KMS-11 (cell line): ENCODE measurements around the gene NTRK2.
"Not testable (repeated sequence)": the region's sequence is repeated elsewhere in the genome, so short reads cannot be mapped to it uniquely, and the experiment has no call there.

ENCODE experiments used
- H2AFZ ChIP-seq: fragments of 200-600 bp; sonication (generic); 2 replicates; pipeline ENCODE4 v1.6.1; 2016; ENCODE audit warnings: antibody characterized with exemption, mixed run types, low read depth
- H3K27ac ChIP-seq: fragments of 200-600 bp; sonication (generic); 2 replicates; pipeline ENCODE4 v1.6.1; 2016; ENCODE audit warnings: mild to moderate bottlenecking, mixed run types
- H3K27me3 ChIP-seq: fragments of 200-600 bp; sonication (generic); 2 replicates; pipeline ENCODE4 v1.6.1; 2017; ENCODE audit warnings: mild to moderate bottlenecking, low read depth, mixed run types, moderate library complexity; ENCODE audit not compliant: insufficient read depth
- H3K36me3 ChIP-seq: fragments of 200-600 bp; sonication (generic); 2 replicates; pipeline ENCODE4 v1.6.1; 2017; ENCODE audit warnings: mild to moderate bottlenecking, mixed run types; ENCODE audit not compliant: insufficient read depth
- H3K4me1 ChIP-seq: fragments of 200-600 bp; sonication (generic); 2 replicates; pipeline ENCODE4 v1.6.1; 2016; ENCODE audit warnings: mild to moderate bottlenecking, low read depth, mixed run types; ENCODE audit not compliant: poor library complexity, severe bottlenecking
- H3K4me2 ChIP-seq: fragments of 200-600 bp; sonication (generic); 2 replicates; pipeline ENCODE4 v1.7.0; 2016; ENCODE audit warnings: mild to moderate bottlenecking, mixed run types
- H3K4me3 ChIP-seq: fragments of 200-600 bp; sonication (generic); IDR thresholded peaks from 2 replicates; pipeline ENCODE4 v1.6.1; 2017; ENCODE audit warnings: low read depth, low read length, mixed read lengths; ENCODE audit not compliant: insufficient read depth
- H3K79me2 ChIP-seq: fragments of 200-600 bp; sonication (generic); 2 replicates; pipeline ENCODE4 v1.6.1; 2016; ENCODE audit warnings: low read depth, mixed run types; ENCODE audit not compliant: insufficient read depth
- H3K9ac ChIP-seq: fragments of 200-600 bp; sonication (generic); 2 replicates; pipeline ENCODE4 v1.6.1; 2016; ENCODE audit warnings: mild to moderate bottlenecking, mixed run types
- H4K20me1 ChIP-seq: fragments of 200-600 bp; sonication (generic); 2 replicates; pipeline ENCODE4 v1.6.1; 2016; ENCODE audit warnings: mild to moderate bottlenecking, mixed run types; ENCODE audit not compliant: insufficient read depth
- CTCF ChIP-seq: fragments of 200-600 bp; sonication (generic); conservative IDR thresholded peaks from 2 replicates; pipeline ENCODE4 v1.6.1; 2017; ENCODE audit warnings: low read depth, mild to moderate bottlenecking, antibody characterized with exemption, low read length, moderate library complexity, mixed read lengths

The NTRK2 gene

GRCh38 chr9:84898188-84898587 lies 228.7 kb downstream of the NTRK2 start:
- H3K27me3 ChIP-seq: no peaks in the 10 kb centered on the region
- no peak for TF ChIP-seq CTCF

GRCh38 chr9:84898618-84899017 lies 229.1 kb downstream of the NTRK2 start:
- not testable (repeated sequence) for H3K9ac ChIP-seq, H3K4me3 ChIP-seq, H3K27ac ChIP-seq, H3K27me3 ChIP-seq, H3K4me1 ChIP-seq, H3K79me2 ChIP-seq, H2AFZ ChIP-seq, H3K36me3 ChIP-seq, H4K20me1 ChIP-seq, H3K4me2 ChIP-seq

More at GRCh38 chr9:84898188-84898587, 228.7 kb downstream of the NTRK2 start:
- H3K9ac ChIP-seq: no peak overlapping the region
- no peaks in the 10 kb centered on the region for H3K36me3 ChIP-seq
- no peak overlapping the region for H3K4me2 ChIP-seq
- no peaks in the 10 kb centered on the region for H3K4me1 ChIP-seq
- H3K79me2 ChIP-seq: no peaks in the 10 kb centered on the region
- H4K20me1 ChIP-seq: no peaks in the 10 kb centered on the region
- no peak overlapping the region for H3K4me3 ChIP-seq
- H2AFZ ChIP-seq: no peak overlapping the region
- no peak overlapping the region for H3K27ac ChIP-seq

GRCh38 chr9:84899326-84899725 lies 229.8 kb downstream of the NTRK2 start:
- no peak overlapping the region for H3K9ac ChIP-seq
- no peak for TF ChIP-seq CTCF
- no peak overlapping the region for H3K4me3 ChIP-seq
- no peaks in the 10 kb centered on the region for H3K79me2 ChIP-seq
- H3K27me3 ChIP-seq: no peaks in the 10 kb centered on the region
- H3K4me1 ChIP-seq: no peaks in the 10 kb centered on the region
- H3K4me2 ChIP-seq: no peak overlapping the region
- H3K27ac ChIP-seq: no peak overlapping the region
- no peaks in the 10 kb centered on the region for H4K20me1 ChIP-seq
- no peak overlapping the region for H2AFZ ChIP-seq
- H3K36me3 ChIP-seq: no peaks in the 10 kb centered on the region

- no peaks in the 10 kb centered on the region for H3K36me3 ChIP-seq
- H3K9ac ChIP-seq: no peak overlapping the region
- H3K4me2 ChIP-seq: no peak overlapping the region
- no peaks in the 10 kb centered on the region for H3K4me1 ChIP-seq
- no peak overlapping the region for H2AFZ ChIP-seq
- H4K20me1 ChIP-seq: no peaks in the 10 kb centered on the region
- no peak overlapping the region for H3K4me3 ChIP-seq
- TF ChIP-seq CTCF: no peak
- no peaks in the 10 kb centered on the region for H3K79me2 ChIP-seq
- H3K27me3 ChIP-seq: no peaks in the 10 kb centered on the region
- no peak overlapping the region for H3K27ac ChIP-seq
Measured at GRCh38 chr9:84900421-84900820, 230.9 kb downstream of the NTRK2 start.

GRCh38 chr9:84903963-84904362 lies 234.4 kb downstream of the NTRK2 start:
- H3K36me3 ChIP-seq: no peaks in the 10 kb centered on the region
- H3K4me2 ChIP-seq: no peak overlapping the region
- H3K27me3 ChIP-seq: no peaks in the 10 kb centered on the region
- no peak overlapping the region for H3K27ac ChIP-seq
- no peak overlapping the region for H3K4me3 ChIP-seq
- H3K4me1 ChIP-seq: no peaks in the 10 kb centered on the region
- no peaks in the 10 kb centered on the region for H4K20me1 ChIP-seq
- TF ChIP-seq CTCF: no peak
- no peak overlapping the region for H2AFZ ChIP-seq
- H3K9ac ChIP-seq: no peak overlapping the region
- no peaks in the 10 kb centered on the region for H3K79me2 ChIP-seq
